Fibroblast of lung (primary cell): Measurements from ENCODE around the gene ATG7. TPM values are rescaled to one million over a fixed set of nuclear protein-coding genes. Genes with fewer than 3 reads are reported as not detected.
"Not testable (repeated sequence)": the region's sequence is repeated elsewhere in the genome, so short reads cannot be mapped to it uniquely, and the experiment has no call there.

Experiments
- DNase-seq, 2 donors: peaks; one replicate each; pipeline versions ENCODE4 v3.0.0 to v3.0.0-alpha.2; 2010; ENCODE audit warnings: low read depth in 2 of 2
- H2AFZ ChIP-seq: 2 replicates; pipeline ENCODE4 v1.5.1; 2012; ENCODE audit warnings: low read length, control low read depth, inconsistent platforms
- H3K27ac ChIP-seq: 2 replicates; pipeline ENCODE4 v1.5.1; 2011; ENCODE audit warnings: low read length, control low read depth; ENCODE audit not compliant: insufficient read depth
- H3K27me3 ChIP-seq: 2 replicates; pipeline ENCODE4 v1.5.1; 2011; ENCODE audit warnings: mild to moderate bottlenecking, low read length; ENCODE audit not compliant: control insufficient read depth, insufficient read depth
- H3K36me3 ChIP-seq: 2 replicates; pipeline ENCODE4 v1.5.1; 2011; ENCODE audit warnings: low read length; ENCODE audit not compliant: control insufficient read depth, insufficient read depth
- H3K4me1 ChIP-seq: 2 replicates; pipeline ENCODE4 v1.5.1; 2011; ENCODE audit warnings: low read length; ENCODE audit not compliant: control insufficient read depth, insufficient read depth; ENCODE audit errors: extremely low read depth
- H3K4me2 ChIP-seq: 2 replicates; pipeline ENCODE4 v1.5.1; 2011; ENCODE audit warnings: low read length, control low read depth; ENCODE audit not compliant: insufficient read depth; ENCODE audit errors: extremely low read depth
- H3K4me3 ChIP-seq, 4 experiments: fragments of 200-600 bp in 1 of 4; sonication (generic) in 1 of 4; replicated peaks in 1 of 4; 2 replicates each; pipeline ENCODE4 v1.5.1; 2011 to 2016; ENCODE audit warnings: low read length in 4 of 4, low read depth in 3 of 4, mild to moderate bottlenecking in 3 of 4, control low read depth in 2 of 4, inconsistent platforms in 1 of 4, mixed read lengths in 1 of 4; ENCODE audit not compliant: insufficient read depth in 1 of 4; ENCODE audit errors: control extremely low read depth in 1 of 4
- H3K79me2 ChIP-seq: 2 replicates; pipeline ENCODE4 v1.5.1; 2012; ENCODE audit warnings: mild to moderate bottlenecking, low read length, inconsistent platforms; ENCODE audit not compliant: control insufficient read depth, insufficient read depth
- H3K9ac ChIP-seq: 2 replicates; pipeline ENCODE4 v1.5.1; 2011; ENCODE audit warnings: mild to moderate bottlenecking, low read length, control low read depth; ENCODE audit not compliant: insufficient read depth
- H3K9me3 ChIP-seq: 2 replicates; pipeline ENCODE4 v1.5.1; 2012; ENCODE audit warnings: low read depth, low read length; ENCODE audit not compliant: control insufficient read depth, insufficient read depth
- H4K20me1 ChIP-seq: 2 replicates; pipeline ENCODE4 v1.5.1; 2011; ENCODE audit warnings: low read length; ENCODE audit not compliant: control insufficient read depth, insufficient read depth; ENCODE audit errors: extremely low read depth
- EZH2 ChIP-seq: IDR thresholded peaks from 2 replicates; pipeline ENCODE4 v1.5.1; 2012; ENCODE audit warnings: low read length, control low read depth, mild to moderate bottlenecking; ENCODE audit errors: missing control alignments
- polyA plus RNA-seq, 2 donors: library from polyadenylated mRNA; depleted of rRNA in 1 of 2; stranded (reverse) in 1 of 2; unstranded in 1 of 2; fragments of >200 nt; gene quantifications; 2 replicates each; pipeline ENCODE4 v1.2.1, GENCODE V29; 2011 to 2012; ENCODE audit warnings: missing spikeins in 1 of 2
- total RNA-seq: library from RNA; depleted of rRNA; stranded (reverse); fragments of >200 nt; gene quantifications from 2 replicates; pipeline ENCODE4 v1.2.1, GENCODE V29; 2014
- TF ChIP-seq, protein P1 (sequence below), 2 donors: IDR thresholded peaks in 1 of 2; conservative IDR thresholded peaks in 1 of 2; 1 replicate in 1 of 2; 2 replicates in 1 of 2; pipeline ENCODE4 v1.5.1; 2011 to 2012; ENCODE audit warnings: low read length in 2 of 2, control low read depth in 1 of 2, inconsistent platforms in 1 of 2, low read depth in 1 of 2, mild to moderate bottlenecking in 1 of 2

The ATG7 gene
- total and polyA plus RNA-seq, 2 donors (not counting 1 experiment from before 2014, with no cell fraction given) = 50.8 to 56.5 TPM

DNA sequence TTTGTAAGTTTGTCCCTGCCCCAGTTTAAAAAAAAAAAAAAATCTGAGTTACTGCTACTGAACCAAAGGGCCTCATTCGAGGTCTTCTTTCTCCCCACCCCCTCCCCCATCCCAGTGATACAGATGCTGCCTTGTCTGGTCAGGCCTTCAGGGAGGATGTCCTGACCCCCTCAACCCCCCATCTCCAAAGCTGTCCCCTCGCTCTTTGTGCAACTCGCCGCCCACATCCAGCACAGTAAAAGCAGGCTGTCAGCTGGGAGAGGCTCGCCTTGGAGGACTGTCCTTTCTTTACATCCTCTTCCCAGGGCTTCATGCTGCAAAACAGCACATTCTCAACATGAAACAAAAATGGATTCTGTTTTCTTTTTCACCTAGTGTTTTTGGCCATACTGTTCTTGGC lies 238.2 kb downstream of the ATG7 start:
- Histone ChIP-seq H3K27me3 (no peaks in the 10 kb centered on the region), H3K4me2 (peak overlapping the region; percentile 66), H3K79me2 (no peaks in the 10 kb centered on the region), H3K4me3 (no peak overlapping the region), H2AFZ (no peak overlapping the region), H3K27ac (peak overlapping the region; percentile 51), H4K20me1 (no peaks in the 10 kb centered on the region), H3K9me3 (no peaks in the 10 kb centered on the region), H3K9ac (no peak overlapping the region), H3K4me1 (peaks cover 25% of the 10 kb centered on the region), H3K36me3 (no peaks in the 10 kb centered on the region)
- no peak for TF ChIP-seq EZH2
- TF ChIP-seq, protein P1, sequence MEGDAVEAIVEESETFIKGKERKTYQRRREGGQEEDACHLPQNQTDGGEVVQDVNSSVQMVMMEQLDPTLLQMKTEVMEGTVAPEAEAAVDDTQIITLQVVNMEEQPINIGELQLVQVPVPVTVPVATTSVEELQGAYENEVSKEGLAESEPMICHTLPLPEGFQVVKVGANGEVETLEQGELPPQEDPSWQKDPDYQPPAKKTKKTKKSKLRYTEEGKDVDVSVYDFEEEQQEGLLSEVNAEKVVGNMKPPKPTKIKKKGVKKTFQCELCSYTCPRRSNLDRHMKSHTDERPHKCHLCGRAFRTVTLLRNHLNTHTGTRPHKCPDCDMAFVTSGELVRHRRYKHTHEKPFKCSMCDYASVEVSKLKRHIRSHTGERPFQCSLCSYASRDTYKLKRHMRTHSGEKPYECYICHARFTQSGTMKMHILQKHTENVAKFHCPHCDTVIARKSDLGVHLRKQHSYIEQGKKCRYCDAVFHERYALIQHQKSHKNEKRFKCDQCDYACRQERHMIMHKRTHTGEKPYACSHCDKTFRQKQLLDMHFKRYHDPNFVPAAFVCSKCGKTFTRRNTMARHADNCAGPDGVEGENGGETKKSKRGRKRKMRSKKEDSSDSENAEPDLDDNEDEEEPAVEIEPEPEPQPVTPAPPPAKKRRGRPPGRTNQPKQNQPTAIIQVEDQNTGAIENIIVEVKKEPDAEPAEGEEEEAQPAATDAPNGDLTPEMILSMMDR (conservative IDR thresholded peaks at IDR 0.05 in 1 of 2, IDR thresholded peaks at IDR 0.05 in 1 of 2; ENCODE audit: low read depth in 1 of 2, low read length in 2 of 2) = no peak
- no peak for DNase-seq

DNA sequence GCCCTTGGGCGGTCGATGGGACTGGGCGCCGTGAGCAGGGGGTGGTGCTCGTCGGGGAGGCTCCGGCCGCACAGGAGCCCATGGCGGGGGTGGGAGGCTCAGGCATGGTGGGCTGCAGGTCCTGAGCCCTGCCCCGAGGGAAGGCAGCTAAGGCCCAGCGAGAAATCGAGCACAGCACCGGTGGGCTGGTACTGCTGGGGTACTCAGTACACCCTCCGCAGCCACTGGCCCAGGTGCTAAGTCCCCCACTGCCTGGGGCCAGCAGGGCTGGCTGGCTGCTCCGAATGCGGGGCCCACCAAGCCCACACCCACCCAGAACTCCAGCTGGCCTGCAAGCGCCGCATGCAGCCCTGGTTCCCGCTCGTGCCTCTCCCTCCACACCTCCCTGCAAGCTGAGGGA lies 239.4 kb downstream of the ATG7 start:
- not testable (repeated sequence) for H3K9me3 ChIP-seq, H3K79me2 ChIP-seq, H3K9ac ChIP-seq, H2AFZ ChIP-seq, H4K20me1 ChIP-seq, H3K36me3 ChIP-seq, H3K27ac ChIP-seq, H3K27me3 ChIP-seq, H3K4me3 ChIP-seq, DNase-seq, H3K4me2 ChIP-seq
- H3K4me1 ChIP-seq = peaks cover 25% of the 10 kb centered on the region

DNA sequence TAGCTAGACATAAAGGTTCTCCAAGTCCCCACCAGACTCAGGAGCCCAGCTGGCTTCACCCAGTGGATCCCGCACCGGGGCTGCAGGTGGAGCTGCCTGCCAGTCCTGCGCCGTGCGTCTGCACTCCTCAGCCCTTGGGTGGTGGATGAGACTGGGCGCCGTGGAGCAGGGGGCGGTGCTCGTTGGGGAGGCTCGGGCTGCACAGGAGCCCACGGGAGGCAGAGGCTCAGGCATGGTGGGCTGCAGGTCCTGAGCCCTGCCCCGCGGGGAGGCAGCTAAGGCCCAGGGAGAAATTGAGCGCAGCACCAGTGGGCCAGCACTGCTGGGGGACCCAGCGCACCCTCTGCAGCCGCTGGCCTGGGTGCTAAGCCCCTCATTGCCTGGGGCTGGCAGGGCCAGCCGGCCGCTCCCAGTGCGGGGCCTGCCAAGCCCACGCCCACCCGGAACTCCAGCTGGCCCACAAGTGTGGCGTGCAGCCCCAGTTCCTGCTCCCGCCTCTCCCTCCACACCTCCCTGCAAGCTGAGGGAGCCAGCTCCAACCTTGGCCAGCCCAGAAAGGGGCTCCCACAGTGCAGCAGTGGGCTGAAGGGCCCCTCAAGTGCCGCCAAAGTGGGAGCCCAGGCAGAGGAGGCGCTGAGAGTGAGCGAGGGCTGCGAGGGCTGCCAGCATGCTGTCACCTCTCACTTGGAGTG lies 241.1 kb downstream of the ATG7 start:
- not testable (repeated sequence) for H3K4me2 ChIP-seq, H4K20me1 ChIP-seq

DNA sequence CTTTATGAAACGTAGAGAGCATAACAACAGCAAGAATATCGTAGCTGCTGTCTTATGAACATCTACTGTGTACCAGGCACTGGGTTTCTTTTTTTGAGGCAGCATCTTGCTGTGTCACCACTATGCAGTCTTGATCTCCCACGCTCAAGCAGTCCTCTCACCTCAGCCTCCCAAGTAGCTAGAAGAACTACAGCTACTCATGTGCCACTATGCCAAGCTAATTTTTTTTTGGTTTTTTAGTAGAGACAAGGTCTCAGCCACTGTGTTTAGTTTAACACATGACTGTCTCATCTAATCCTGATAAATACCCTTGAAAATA lies 241.6 kb downstream of the ATG7 start:
- Histone ChIP-seq H4K20me1 (no peaks in the 10 kb centered on the region), H3K4me2 (peak overlapping the region; percentile 52), H3K4me1 (peaks cover 22% of the 10 kb centered on the region), H3K27ac (peak overlapping the region; percentile 26), H3K27me3 (no peaks in the 10 kb centered on the region), H3K79me2 (no peaks in the 10 kb centered on the region), H3K36me3 (no peaks in the 10 kb centered on the region), H3K9me3 (no peaks in the 10 kb centered on the region), H3K4me3 (no peak overlapping the region), H2AFZ (no peak overlapping the region), H3K9ac (no peak overlapping the region)
- no peak for TF ChIP-seq EZH2
- TF ChIP-seq, protein P1 (conservative IDR thresholded peaks at IDR 0.05 in 1 of 2, IDR thresholded peaks at IDR 0.05 in 1 of 2; ENCODE audit: low read depth in 1 of 2, low read length in 2 of 2) = no peak
- peak in 1 of 2 donors; percentile 39 for DNase-seq

More for the DNA sequence above, 241.1 kb downstream of the ATG7 start:
- not testable (repeated sequence) for H2AFZ ChIP-seq, DNase-seq, H3K4me3 ChIP-seq, H3K36me3 ChIP-seq, H3K9ac ChIP-seq, H3K27me3 ChIP-seq, H3K9me3 ChIP-seq, H3K79me2 ChIP-seq
- Histone ChIP-seq H3K4me1 (peaks cover 25% of the 10 kb centered on the region), H3K27ac (peak overlapping the region; percentile 26)
